A172 (cell line): ENCODE measurements around the gene CDH8. TPM values are rescaled to one million over a fixed set of nuclear protein-coding genes. Genes with fewer than 3 reads are reported as not detected.
"Not testable (repeated sequence)": the region's sequence is repeated elsewhere in the genome, so short reads cannot be mapped to it uniquely, and the experiment has no call there.

Experiments used
- DNase-seq: peaks from one replicate; pipeline ENCODE4 v3.0.0-alpha.2; 2015; ENCODE audit warnings: low spot score
- total RNA-seq: library from RNA; depleted of rRNA; stranded (reverse); fragments of >200 nt; shearing (Covaris generic); gene quantifications from 2 replicates; pipeline ENCODE4 v1.2.3, GENCODE V29; 2014

Gene CDH8
- total RNA-seq, 1 experiment from 2014 or later: 8.2 TPM

GRCh38 chr16:61871837-61872777 lies 164.1 kb downstream of the CDH8 start:
- DNase-seq: no peak

DNA sequence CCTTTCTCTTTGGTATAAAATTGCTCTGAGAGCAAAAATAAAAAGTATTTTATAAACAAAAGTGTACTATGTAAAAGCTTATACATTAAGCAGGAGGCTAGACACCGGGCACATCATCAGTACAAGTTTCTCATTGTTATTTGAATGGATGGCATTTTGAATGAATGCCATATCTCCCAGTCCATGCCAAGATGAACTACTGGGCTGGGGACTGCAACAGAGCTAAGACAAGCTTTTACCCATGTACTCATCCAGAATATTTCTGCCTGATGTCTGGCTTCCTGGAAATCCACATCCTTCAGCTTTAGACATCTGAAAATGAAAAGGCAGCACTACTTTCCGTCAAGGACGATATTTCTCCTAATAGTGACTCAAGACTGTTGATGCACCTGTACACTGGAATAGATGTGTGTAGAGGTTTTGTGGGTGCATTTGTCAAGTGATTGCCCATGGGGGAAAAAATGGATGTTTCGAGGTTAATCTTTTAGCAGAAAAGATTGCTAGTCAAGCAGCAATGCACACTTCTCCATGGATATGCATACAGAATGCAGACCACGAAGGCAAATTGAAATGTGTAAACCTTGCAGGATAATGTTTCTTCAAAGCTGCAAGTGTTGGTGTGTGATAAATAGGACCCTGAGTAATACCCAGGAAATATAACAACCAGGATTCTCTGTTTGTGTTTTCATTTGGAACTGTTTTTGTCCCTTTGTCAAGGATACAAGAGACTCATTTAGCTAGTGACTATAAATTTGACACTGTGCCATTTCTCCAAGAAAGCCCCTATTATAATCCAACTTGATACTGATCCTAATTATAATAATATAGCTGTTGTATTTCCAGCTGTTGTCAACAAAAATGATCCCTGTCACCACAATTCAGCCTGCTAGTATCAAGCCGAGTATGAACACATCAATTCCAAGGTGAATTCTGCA lies 173.8 kb downstream of the CDH8 start:
- DNase-seq: no peak

DNA sequence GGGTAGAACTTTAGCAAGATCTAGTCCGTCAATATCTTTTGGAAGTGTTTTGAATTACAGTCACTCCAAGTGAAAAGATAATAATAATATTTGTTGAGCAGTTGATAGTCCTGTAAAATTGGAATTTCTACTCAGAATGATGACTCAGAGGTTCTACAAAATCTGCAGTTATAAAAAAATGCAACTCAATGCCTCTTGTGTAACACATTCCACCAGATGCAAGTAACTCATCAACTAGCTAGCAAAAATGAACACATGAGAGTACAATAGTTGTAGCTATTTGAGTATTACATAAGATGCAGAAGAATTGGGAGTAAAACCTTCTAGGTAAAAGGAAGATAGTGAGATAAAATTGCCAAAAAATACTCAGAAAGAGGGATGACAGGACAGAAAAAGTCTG lies 177.2 kb downstream of the CDH8 start:
- peak; percentile 18 for DNase-seq

GRCh38 chr16:61842666-61843065 lies 193.6 kb downstream of the CDH8 start:
- no peak for DNase-seq

DNA sequence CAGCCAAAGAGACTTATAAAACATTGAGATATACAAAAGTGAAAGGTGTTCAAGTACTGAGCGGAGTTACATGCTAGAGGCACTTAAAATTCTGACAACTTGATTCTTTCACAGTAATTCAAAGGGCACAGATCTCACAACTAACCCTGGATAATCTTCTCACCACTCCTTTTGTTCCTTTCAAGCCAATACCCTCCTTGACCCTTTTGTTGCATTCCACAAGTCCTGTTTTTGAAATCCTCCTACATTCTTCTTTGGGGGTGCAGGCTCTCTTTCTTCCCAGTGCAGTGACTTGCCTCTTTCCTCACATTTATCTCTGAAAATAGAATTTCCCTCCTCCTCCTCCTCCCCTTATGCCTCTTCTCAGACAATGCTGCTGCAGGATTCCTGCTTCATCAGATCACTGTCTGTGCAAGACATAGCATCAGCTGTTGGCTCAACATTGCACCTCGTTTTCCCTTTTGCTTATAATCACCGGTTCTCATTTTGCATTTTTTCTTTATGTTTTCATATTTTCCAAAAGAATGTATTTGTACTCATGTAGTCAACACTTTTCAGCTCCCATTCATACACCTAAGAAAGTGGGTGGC lies 199.3 kb downstream of the CDH8 start:
- DNase-seq: no peak

DNA sequence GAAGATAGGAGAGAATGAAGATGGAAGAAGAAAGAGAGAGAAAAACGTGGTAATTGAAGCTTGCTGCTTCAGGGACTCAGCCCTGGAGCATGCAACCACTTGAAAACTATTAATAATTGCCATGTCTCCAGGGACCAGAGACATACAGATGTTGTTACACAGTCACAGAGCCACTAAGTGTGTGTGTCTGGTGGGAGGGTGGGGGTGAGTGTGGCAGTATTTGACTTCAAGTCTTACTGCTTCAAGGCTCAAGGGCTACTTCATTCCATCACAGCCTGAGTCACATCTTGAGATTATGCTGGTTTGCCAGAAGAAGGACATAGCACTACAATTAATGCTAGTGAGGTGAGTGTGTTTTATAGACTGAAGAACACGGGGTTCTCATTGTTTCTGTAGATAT lies 202.2 kb downstream of the CDH8 start:
- no peak for DNase-seq

DNA sequence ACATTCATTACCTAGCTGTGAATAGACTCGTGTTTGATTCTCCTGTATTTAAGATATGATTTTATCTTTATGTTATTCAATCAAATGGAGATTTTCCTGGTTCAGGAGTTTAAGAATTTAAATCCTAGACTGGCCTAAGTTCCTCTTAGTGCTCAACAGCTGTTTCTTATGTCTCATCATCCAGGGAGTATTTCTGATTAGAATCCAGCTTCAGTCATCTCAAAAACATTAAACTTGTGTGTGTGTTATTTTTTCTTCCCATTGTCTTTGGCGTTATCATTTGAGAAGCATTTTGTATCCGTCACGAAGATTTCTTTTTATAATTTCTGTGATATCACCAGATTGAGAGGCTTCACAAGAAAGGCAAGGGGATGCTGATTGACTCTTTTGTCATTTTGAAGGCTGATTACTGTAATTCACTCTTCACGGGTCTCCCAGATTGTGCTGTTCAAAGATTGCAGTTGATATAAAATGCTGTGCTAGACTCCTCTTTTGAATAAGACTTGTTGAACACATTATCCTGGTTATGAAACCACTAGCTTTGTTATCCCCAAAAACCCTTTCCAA lies 204.8 kb downstream of the CDH8 start:
- DNase-seq: no peak

DNA sequence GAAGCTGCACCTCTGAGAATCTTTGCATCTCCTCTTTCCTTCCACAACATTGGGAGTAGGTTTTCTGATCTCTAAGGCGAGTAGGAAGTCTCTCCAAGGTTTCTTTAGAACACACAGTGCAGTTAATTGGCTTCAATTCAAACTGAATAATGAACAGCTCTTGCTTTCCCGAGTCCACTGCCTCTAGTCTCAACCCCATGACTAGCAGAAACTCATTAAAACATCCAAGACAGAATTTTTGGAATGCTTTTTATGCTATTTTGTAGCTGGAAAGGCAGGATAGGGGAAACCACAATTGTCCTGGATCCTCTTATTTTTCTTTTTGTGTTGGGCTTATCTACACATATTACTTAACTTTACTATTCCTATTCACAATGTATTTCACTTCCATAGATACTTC lies 206.6 kb downstream of the CDH8 start:
- peak; percentile 76 for DNase-seq

GRCh38 chr16:61823326-61823725 lies 212.9 kb downstream of the CDH8 start:
- DNase-seq: no peak

DNA sequence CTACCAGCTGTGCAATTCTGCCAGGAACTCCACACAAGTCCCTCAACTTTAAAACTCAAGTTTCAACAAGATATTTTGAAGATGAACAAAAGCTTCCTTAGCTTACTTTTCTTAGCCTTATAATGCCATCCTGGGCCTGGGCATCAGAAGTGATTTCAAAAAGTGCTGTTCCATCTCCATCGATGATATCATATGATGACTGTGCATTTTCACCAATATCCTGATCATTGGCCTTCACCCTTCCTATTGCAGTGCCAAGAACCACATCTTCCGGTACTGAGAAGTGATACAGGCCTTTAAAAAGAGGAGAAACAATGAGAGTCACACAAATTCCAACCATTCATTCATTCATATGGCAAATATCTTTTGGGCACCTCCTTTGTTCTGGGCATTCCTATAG lies 215.4 kb downstream of the CDH8 start:
- no peak for DNase-seq

GRCh38 chr16:61820398-61820797 lies 215.8 kb downstream of the CDH8 start:
- peak; percentile 85 for DNase-seq

- DNase-seq: no peak
These were observed 217.4 kb downstream of the CDH8 start for GRCh38 chr16:61818850-61819249.

GRCh38 chr16:61817583-61818278 lies 218.5 kb downstream of the CDH8 start:
- no peak for DNase-seq

GRCh38 chr16:61814726-61815347 lies 221.4 kb downstream of the CDH8 start:
- no peak for DNase-seq

GRCh38 chr16:61813339-61813738 lies 222.9 kb downstream of the CDH8 start:
- no peak for DNase-seq

DNA sequence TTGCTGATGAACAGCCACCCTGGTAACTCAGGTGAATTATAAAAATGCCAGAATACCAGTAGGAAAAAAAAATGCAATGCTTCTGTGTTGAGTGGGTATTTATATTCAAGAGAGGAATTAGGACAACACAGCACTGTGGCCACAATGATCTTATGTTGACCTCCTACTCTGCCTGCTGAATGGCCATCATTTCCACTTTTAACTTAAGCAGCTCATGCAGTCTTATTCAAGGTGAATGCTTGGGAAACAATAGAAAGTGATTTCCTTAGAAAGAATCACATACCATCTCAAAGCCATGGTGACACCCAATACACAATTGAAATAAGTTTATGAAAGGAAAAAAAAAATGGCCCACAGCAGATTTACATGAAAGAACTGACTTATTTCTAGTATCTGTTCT lies 224.0 kb downstream of the CDH8 start:
- DNase-seq: no peak

- no peak for DNase-seq
These were observed 228.7 kb downstream of the CDH8 start for GRCh38 chr16:61807551-61807950.

DNA sequence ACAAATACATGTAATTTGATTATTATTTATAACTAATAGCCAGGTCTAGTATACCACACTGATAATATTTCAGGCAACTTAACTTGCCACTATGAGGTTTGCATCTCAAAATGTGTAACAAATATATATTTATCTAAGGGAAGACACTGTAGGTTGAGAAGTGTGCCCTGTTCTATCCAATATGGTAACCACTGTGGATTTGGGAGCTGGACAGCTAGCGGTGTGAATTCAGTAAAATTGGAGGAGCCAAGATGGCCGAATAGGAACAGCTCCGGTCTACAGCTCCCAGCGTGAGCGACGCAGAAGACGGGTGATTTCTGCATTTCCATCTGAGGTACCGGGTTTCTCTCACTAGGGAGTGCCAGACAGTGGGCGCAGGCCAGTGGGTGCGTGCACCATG lies 235.0 kb downstream of the CDH8 start:
- not testable (repeated sequence) for DNase-seq

DNA sequence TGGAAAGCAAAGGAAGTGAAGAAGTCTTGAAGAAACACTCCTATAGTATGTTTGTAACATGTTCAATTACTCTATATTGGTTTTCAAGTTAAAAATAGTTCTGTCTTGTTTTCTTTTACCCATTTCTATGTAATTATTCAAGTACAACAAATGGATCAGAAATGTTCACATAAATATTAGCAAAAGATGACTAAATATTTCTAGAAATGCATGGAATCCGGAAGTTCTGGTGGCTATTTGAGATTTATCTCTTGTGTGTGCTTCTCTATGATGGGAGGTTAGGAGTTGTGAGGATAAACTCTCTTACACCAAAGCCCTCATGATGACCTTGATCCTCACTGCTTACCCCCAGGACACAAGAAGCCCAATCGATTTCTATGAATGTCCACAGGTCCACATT lies 237.5 kb downstream of the CDH8 start:
- no peak for DNase-seq

- DNase-seq: no peak
These were observed 238.2 kb downstream of the CDH8 start for GRCh38 chr16:61797961-61798507.
